ENCODE data around the gene SLC25A14. TPM values are rescaled to one million over a fixed set of nuclear protein-coding genes. Genes with fewer than 3 reads are reported as not detected.

The SLC25A14 gene, protein sequence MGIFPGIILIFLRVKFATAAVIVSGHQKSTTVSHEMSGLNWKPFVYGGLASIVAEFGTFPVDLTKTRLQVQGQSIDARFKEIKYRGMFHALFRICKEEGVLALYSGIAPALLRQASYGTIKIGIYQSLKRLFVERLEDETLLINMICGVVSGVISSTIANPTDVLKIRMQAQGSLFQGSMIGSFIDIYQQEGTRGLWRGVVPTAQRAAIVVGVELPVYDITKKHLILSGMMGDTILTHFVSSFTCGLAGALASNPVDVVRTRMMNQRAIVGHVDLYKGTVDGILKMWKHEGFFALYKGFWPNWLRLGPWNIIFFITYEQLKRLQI
- total RNA-seq: 9.3 and 10.4 TPM in 2 replicates

DNA sequence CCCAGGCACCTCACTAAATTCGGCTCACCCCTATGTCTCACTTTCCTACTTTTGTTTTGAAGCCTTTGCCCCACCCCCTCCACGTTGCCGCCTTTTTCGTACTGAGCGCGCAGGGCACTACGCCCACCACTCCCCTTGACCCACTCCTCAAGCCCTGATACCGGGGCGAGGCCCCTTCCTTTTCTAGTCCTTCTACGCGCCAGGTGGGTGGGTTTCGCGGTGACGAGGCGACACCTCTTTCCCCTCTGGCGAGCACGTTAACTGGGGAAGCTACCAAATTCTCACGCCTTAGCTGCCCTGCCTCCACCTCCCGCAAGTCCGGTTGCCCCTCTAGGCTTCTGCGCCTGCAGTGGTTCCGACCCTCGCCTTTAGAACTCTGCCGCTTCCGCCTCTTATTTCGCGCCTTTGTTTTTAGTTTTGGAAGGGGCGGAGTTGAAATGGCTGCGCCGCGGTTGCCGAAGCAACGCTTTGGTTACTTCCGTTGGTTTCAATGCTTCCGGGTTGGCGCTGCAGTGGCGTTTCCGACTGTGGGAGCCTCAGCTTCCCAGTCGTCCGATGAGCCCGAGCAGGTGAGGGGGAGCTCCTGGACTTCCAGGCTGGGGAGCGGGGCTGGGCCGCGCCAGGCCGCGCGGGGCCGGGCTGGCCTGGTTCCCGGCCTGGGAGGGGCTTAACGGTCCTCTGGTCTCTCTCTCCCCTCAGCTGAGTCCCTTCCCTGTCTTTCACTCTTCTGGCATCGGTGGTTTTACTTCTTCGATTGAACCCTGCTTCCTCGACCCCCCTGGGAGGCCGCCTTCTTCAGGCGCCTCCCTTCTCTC is at the start of gene SLC25A14:
SLC25A14 (plus strand) TSS at position 512 of the 815 bp plus-strand sequence. CDS start 360 bp downstream, outside the sequence.

DNA sequence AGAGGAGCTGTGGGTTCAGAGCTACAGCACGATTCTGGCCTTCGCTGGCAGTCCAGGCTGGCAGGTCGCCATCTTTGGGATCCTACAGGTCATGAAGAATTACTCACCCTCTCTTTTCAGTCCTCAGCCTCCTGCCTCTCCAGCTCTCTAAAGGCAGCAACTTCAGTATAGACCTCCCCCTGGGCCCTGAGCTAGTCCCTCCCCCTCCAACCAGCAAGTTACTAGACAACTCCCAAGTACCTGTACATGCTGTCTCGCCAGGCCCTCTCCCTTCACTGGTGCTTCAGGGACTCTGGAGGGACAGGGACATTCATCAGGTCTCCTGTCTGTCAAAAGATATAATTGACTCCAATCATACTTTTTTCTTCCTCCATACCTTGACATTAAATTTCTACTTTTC is 45.8 kb downstream of the SLC25A14 start, which contains the start of gene GPR119:
GPR119 (minus strand) TSS at position 155 of the 400 bp plus-strand sequence. CDS start 227 bp downstream, outside the sequence.

DNA sequence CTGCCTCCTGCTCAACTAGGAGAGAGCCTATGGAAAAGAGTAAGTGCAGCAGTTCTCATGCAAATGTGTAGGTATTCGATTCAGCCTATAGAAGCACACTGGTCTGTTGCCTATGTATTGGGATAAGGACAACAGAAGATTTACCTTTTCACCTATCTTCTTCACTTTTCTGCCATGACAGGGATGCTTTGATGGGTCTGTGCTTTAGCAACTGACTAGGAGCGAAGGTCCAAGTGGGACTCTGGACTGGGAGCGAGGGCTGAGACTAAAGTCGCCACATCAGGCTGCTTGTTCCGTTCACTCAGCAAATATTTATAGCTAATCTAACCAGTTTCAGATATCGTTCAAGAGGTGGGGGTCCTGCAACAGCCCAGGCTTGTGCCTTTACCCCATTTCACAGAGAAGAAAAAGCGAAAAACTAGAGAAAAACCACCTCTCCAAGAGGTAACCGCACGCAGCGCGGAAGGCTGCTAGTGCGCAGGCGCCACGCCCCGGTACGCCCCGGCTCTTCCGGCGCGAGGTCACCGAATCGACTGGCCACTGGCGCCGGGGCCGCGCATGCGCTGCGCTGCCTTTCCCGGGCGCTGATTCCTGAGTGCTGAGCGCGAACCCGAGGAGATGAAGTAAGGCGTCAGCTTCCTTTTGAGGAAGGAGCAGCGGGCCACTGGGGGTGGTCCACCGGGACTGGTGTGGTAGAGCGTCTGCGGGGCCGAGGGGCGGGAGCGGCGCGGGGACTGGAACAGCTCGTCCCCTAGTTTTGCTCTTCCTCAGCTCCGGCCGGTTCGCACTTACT is 61.9 kb downstream of the SLC25A14 start, which contains the start of gene RBMX2:
RBMX2 (plus strand) TSS at position 573 of the 793 bp plus-strand sequence; CDS start at position 619, 46 bp downstream.

Other genes with a start within 250 kb of the SLC25A14 start
- gene ELF4, start 229.4 kb upstream of the SLC25A14 start, total RNA-seq: 12.2 and 14.3 TPM in 2 replicates
- 24.9 and 26.3 TPM in 2 replicates for gene AIFM1, start 174.1 kb upstream of the SLC25A14 start, total RNA-seq
- gene RAB33A, start 168.0 kb upstream of the SLC25A14 start, total RNA-seq: 0.63 and 1.2 TPM in 2 replicates
- gene ZNF280C, start 71.0 kb upstream of the SLC25A14 start, total RNA-seq: 2.0 and 2.2 TPM in 2 replicates
- gene GPR119, start 45.8 kb downstream of the SLC25A14 start, total RNA-seq: not detected in 2 replicates
- gene RBMX2, start 62.1 kb downstream of the SLC25A14 start, total RNA-seq: 30.1 and 33.5 TPM in 2 replicates

Measured in endothelial cell of coronary artery (primary cell).